ENCODE results near the gene MAGEA1.
"Not testable (repeated sequence)": the region's sequence is repeated elsewhere in the genome, so short reads cannot be mapped to it uniquely, and the experiment has no call there.

GRCh38 chrX:153139074-153139473 is 40.0 kb upstream of the MAGEA1 start:
- TF ChIP-seq CTCF, POLR2A, EP300 (IDR thresholded peaks at IDR 0.05): not testable (repeated sequence)

Data from gastroesophageal sphincter (tissue), 3 donors.